HG03135 (cell line): ENCODE results near the gene IL21.
"Not testable (repeated sequence)": the region's sequence is repeated elsewhere in the genome, so short reads cannot be mapped to it uniquely, and the experiment has no call there.

ENCODE experiments used
- ATAC-seq: cut with Tn5 transposase; IDR thresholded peaks from one replicate; pipeline ENCODE4 v1.9.1; 2021; ENCODE audit warnings: mild to moderate bottlenecking, moderate library complexity; ENCODE audit not compliant: unreplicated experiment

Gene IL21

DNA sequence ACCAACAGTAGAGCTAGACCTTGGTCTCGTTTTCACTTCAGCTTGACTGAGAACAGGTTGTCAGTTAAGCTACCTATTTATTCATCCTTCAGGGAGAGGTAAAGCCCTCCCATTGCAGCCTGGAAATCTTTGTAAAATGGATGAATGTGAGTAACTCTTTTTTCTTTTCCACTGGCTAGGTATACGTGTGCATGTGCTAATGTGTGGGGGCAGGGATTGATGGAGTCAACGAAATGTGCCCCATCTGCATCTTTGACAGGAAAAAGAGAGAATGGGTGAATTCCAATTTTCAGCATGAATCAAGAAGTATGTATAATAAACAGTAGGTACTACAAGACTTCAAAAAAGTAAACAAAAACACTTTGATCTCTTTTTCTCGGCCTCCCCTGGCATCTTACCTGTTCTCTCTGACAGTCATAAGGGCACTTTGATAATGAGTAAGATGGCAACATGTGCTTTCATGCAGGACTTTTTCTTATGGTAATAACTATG, at the start of gene IL21:
TSS of gene IL21 (minus strand) at position 51 of the 492 bp plus-strand sequence. CDS start 55 bp downstream, outside the sequence.
- ATAC-seq, result no peak

DNA sequence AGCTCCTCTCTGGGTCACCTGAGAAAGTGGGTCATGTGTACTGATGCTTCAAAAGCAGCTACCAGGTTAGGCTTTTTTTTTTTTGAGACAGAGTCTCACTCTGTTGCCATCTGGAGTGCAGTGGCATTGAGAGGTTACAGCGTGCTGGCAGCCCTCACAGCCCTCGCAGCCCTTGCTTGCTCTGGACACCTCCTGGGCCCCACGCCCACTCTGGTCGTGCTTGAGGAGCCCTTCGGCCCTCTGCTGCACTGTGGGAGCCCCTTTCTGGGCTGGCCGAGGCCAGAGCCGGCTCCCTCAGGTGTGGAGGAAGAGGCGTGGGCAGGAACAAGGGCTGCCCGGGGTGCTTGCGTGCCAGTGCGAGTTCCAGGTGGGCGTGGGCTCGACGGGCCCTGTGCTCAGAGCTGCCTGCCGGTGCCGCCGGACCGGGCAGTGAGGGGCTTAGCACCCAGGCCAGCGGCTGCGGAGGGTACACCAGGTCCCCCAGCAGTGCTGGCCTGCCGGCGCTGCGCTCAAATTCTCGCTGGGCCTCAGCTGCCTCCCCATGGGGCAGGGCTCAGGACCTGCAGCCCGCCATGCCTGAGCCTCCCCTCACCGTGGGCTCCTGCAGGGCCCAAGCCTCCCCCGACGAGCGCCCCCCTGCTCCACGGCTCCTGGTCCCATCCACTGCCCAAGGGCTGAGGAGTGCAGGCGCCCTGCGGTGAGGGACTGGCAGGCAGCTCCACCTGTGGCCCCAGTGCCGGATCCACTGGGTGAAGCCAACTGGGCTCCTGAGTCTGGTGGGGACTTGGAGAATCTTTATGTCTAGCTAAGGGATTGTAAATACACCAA, 49.3 kb upstream of the IL21 start:
- no peak for ATAC-seq

DNA sequence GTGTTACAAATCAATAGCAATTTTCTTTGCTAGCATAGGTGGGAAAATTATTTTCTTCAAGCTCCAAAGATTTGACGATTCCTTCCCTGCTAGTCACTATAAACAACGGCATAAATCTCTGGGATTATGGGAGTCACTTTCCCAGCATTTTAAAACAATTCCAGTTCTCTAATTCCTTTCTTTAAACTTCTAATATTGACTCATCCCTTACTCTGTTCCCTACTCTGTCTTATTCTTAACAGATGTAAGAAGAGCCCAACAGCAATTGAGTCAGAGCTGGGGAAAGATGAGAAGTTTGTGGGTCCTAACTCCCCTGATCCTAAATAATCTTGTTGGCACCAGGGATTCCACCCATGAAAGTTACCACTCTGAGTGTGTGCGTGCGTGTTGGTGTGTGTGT, 47.4 kb upstream of the IL21 start:
- no peak for ATAC-seq

DNA sequence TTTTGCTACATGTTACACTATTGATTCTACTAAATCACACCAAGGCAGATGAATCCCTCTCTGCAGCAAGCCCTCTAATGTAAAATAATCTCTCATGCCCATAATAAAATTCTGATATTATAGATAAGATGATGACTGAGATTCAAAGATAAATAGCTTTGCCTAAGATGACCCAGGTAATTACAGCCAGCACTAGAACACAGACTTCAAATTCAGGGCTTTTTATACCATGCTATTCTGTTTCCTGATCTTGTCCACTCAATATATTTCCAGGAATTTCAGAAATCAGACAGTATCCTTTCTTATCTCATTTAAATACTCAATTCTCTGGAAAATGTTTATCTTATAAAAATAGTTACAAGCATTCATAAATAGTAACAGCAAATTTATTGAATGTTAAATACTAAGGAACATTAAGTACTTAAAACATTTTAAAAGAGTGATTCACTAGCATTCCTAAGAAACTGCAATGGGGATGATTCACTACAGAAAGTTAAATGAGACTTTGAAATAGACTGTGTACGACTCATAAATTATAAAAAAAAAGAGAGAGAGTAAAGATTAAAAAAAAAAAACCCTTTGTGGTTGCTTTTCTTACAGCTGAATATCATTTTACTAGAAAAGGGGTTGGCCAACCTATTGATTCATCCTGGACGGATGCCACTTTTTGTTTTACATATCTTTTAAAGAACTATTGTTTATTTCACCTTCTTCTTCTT, 45.8 kb upstream of the IL21 start:
- no peak for ATAC-seq

DNA sequence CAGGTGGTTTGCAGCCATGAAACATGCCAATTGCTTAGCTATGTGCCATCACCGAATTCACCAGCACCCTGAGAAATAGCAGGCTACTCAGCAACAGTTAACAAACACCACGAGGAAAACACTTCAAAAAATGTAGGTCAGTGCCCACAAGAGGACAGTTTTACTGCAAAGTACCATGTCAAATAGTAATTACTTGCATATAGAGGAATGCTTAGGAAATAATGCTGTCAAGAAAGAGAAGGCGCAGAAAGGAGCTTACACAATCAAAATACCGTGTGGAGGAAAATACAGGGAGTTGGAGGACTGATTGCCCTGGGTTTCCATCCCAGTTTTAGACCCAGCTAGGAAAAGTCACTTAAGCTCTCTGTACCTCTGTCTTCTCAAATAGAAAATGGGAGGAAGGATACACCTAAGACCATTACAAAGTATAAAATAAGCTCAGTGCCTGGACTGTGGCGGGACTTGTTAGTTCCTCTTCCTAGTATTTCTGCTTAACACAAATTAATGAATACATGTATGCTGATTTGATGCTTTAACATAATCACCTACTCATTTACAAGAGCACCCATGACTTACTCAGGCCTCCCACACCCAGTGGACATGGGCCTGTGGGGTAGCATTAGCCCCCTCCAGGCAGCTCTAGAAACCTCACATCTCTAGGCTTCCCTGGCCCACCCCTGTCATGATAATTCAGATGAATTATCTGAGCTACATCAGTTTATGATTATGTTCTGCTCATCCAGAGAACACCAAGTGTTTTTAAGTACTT, 44.5 kb upstream of the IL21 start:
- no peak for ATAC-seq

DNA sequence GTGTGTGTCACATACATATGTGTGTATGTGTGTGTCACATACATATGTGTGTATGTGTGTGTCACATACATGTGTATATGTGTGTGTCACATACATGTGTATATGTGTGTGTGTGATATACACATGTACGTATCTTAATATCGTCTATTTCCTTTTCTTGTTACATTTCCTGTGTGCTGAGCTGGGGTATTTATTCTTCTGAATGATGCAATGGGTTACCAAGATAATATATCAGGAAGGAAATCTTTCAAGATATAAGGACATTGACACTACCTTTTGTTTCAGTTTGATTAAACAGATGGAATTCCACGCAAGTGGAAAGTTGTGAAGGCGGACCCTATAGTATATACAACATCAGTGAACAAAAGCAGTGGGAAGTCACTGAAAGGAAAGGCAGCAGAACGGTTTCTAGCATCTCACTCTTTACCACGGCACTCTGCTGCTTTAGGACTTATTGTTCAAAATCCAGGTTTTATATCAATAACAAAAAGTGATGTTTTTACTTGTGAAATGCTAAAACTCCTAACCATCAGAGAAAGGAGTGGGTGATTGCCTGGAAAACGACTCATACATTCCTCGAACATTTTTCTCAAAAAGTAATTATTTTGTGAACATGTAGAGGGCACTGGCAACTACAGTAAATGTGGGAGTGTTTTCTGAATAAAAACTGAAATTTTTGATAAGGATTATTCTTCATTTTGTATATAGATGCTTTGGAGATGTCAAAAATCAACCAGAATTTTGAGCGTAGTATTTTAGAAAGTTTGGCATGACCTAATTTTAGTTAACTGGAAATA, 43.1 kb upstream of the IL21 start:
- no peak for ATAC-seq

DNA sequence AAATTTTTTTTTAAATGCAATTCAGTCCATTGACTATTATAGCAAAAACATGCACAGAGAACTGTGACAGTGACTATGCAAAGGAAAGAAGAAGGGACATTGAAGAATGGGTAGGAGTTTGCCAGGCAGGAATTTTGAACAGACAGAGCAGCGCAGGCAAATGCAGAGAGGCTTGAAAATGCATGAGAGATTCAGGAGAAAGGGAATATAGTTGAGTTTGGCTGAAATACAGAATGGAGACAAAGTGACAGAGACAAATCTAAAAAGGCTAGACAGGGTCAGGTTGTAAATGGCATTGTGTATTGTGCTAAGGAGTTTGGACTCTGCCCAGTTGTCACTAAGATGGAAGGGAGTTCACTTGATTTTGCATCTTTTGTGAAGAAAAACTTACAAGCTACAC, 42.4 kb upstream of the IL21 start:
- no peak for ATAC-seq

DNA sequence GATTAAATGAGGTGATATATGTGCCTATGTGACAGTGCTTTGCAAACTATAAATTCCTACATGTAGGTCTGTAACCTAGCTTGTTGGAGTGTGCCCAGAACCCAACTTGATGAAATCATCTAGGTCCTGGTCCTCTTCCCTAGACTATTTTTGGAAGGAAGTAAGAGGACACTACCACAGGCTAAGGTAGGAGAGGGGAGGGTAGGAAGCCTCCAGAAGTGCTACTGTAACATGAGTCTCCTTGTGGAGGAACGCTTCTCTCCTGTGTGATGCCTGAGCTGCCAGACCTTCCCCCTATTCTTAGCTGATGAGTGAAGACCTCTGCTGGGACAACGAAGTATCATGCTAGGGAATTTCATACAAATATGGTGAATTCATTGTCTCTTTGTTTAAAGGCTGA, 41.8 kb upstream of the IL21 start:
- ATAC-seq, result no peak

DNA sequence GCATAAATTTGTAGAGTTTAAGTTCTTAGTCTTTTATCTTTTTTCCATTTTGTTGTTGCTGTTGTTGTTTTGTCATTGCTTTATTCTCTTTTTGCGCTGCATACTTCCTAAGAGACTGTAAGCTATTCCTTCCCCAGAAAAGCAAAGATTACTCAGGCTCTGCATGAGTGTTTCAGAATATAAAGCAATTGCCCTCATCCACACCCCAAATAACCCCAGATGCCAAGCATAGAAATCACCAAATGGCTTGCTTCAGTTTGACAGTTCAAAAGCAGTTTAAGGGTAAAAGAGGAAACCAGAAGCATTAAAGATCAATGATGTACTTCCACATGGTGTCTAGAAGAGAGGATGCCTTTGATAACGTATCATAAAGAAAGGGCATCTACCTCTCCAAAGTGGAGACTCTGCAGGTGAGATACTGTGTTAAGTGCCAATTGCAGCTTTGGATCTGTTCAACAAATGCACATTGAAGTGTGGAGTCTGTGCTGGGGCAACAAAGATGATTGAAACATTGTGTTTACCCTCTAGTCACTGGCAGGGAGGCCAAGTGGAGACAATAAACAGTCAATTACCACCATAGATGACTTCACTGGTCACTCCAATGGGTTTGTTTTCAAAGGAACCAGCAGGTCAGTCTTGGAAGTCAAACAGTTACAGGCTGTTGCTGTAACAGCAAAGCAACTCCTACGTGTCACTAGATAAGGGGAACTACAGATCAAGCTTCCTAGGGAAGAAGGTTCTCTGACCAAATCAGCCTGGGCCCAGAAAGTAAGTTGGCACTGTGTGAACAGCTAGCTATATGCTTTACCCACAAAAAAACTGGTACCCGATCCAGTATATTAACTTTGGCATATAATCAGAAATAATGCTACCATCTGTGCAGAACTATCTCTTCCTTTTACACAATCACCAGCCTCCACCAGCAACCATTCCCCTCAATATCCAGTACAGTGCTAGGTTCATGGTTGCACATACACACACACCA, 40.6 kb upstream of the IL21 start:
- no peak for ATAC-seq

DNA sequence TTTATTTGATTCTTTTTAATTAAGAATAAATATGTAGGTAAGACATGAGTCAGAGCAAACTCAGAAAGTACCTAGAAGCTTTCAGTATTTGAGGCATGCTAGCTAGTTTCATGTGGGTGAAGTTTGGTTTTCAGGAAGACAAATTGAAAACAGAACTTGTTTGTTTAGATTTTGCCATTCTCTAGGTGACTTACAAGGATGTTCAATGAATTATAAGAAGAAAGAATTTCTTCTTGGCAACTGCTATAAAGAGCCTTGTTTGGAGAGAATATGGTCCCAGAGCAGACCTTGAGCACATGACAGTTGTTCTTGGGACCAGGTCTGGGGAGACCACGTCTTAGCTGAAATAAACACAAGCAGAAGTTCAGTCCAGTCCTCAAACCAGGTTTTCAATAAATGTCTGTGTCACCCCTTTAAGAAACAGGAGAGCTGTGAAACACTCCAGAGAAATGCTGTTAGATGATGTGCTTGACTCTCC, 38.0 kb upstream of the IL21 start:
- ATAC-seq, result peak; percentile 82

DNA sequence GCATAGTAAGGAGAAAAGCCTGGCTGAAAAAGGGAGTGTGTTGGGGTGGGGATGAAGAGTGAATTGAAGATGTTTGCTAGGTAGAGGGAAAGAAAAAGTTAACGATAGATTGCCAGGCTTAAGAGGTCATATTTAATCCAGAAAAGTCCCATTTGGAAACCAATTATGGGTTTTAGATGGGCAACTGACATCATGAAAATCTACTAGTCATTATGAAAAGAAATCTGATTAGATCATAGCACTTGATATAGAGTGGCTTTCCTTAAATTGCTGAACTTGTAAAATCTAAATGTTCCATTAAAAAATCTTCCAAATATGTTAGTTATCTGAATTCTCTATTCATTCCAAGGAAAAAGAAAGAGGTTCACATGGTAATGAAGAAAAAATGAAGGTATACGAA, 37.5 kb upstream of the IL21 start:
- no peak for ATAC-seq

DNA sequence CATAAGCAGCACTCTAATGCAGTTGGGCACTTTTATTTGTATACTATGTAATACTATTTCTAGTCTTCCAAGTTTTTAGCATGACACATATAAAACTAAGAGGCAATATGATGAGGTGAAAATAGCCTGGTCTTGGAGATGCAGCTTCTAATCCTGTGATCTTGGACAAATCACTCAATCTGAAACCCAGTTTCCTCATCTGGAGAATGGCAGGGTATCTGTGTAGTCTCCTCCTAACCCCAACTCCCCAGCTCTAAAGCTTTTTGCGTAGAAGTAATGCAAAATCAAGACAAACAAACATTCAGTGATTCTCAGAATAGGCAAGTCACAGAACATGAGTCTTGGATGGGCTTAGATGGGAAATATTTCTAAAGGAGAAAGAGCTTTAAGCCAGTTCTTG, 36.7 kb upstream of the IL21 start:
- no peak for ATAC-seq

DNA sequence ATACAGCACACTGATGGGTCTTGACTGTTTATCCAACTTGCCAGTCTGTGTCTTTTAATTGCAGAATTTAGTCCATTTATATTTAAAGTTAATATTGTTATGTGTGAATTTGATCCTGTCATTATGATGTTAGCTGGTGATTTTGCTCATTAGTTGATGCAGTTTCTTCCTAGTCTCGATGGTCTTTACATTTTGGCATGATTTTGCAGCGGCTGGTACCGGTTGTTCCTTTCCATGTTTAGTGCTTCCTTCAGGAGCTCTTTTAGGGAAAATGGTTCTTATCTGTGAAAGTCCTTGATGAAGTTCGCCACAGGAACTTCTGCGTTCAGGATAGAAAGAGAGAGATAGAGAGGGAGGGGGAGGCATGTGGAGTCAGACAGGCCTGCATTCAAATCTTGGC, 35.7 kb upstream of the IL21 start:
- ATAC-seq, result not testable (repeated sequence)

DNA sequence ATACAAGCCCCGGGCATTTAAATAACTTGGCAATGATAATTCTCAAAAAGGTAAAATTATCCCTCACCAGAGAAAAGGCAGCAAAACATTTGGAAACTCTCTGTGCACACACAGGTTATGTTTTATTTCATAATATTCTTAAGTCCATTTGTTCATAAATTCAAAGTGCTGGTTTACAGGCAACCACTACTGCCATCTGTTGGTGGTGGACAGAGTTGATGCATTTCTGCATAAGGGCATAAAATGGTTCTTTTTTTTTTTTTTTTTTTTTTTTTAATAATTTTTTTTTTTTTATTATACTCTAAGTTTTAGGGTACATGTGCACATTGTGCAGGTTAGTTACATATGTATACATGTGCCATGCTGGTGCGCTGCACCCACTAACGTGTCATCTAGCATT, 31.5 kb upstream of the IL21 start:
- ATAC-seq, result no peak

DNA sequence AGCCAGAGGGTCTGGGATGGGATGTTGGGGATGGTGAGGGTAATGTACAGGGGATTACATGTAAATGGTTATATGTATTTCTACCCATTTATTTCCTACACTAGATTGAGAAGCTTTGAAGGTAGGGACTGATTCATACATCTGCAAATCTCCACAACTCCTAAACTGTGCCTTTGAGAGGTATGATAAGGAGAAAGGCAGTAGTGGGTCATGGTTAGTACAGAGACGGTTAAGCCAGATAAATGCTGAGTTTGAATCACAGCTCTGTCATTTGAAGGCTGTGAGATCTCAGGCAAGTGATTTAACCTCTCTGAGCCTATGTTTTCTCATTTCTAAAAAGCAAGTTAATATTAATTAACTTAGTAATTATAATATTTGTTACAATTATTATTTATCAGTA, 29.3 kb upstream of the IL21 start:
- ATAC-seq, result no peak

DNA sequence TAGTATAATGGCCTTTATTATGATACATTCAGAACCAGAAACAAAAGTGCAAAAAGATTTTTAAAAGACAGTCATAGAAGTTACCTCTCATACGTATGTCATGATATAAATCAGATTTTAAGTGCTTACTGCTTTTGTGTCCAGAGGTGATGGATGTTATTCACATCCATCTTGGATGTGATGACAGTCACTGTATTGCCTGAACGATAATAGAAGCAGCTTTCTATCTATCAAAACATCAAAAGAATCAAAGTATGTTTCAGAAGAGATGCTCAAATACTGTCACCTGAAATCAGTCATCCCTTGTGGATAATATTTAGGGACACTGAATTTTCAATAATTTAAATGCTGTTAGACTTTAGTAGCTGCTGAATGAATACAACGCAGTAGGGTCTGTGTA, 26.8 kb upstream of the IL21 start:
- ATAC-seq, result no peak

DNA sequence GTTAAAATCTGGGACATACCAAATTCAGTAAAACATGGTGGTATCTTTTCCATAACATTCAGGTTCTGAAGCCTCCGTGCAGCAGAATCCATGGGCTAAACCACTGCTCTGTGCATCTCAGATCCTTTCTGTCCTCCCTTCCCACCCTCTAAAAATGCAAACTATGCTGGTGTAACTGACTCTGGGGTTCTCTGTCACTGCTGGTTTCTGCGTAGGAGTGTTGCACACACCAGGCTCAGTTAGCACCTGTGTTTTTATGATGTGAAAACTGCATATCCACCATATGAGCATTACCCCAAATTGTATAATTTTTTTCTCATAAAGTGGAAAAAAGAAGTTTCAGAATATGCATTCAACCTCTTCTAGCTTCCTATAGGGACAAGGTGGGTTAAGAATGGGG, 22.4 kb upstream of the IL21 start:
- ATAC-seq, result no peak

DNA sequence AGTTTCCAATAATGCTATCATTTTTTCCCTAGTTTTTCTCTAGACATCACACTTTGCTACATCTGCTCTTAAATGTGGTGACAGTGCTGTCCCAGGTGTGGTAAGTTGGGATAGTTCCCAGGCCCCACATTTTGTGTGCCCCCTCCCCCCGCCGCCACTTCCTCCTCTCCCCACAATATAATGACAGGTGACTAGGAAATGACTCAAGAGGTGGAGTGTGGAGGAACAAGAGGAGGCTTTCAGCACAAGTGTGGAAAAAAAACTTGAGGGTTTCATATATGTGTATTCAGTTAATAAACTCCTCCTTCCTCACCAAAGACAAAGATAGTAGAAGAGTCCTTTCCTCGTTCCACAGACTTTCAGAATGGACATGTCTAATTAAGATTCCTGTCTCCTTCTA, 18.3 kb upstream of the IL21 start:
- no peak for ATAC-seq

DNA sequence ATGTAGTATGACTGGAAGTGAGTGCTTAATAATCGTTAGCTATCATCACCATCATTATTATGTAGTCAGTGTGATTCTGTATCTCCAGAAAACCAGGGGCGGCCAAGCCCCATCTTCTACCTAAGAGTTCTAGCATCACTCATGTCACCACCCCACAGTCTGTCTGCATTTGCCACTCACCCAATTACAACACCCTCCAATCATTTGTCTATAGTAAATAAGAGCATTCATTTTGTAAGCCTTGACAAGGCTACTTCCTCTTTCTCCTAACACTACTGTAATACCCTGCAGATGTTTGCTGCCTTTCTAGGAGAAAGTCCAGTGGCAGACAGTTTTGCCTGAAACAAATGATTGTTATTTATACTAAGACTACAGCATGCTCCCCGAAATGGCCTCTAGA, 15.8 kb upstream of the IL21 start:
- peak; percentile 64 for ATAC-seq
